Measurements from ENCODE around the gene IL31RA.

IL31RA gene

GRCh38 chr5:55866934-55867333 lies 15.8 kb downstream of the IL31RA start:
- no peak overlapping the region for H3K4me3 ChIP-seq
- H3K4me1 ChIP-seq, result peaks cover 0 to 8% (median 2%) of the 10 kb centered on the region in 4 donors
- TF ChIP-seq CTCF (IDR thresholded peaks at IDR 0.05), result no peak
- no peak for DNase-seq
- H3K36me3 ChIP-seq, result no peaks in the 10 kb centered on the region
- no peaks in the 10 kb centered on the region for H3K9me3 ChIP-seq
- no peak overlapping the region for H3K27ac ChIP-seq
- no peaks in the 10 kb centered on the region for H3K27me3 ChIP-seq
- intact Hi-C loops (cut with DNase I; ENCODE audit: low total_unique reads), result no loop called here

DNA sequence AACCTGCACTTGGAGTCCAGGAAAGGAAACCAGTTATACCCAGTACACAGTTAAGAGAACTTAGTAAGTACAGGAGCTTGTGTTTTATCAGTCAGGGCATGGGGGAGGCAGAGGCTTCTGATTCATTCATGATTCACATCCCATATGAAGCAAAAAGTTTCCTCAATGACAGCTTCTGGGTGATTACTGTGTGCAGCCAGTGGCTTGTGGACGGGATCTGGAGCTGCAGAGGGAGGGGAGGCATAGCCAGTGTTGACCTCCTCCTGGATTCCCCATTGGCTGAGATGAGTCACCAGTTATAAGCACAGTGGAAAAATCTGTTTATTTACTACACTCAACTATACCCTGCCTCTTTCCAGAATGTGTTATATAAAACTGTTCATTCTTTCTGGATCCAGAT lies 17.7 kb downstream of the IL31RA start:
- Histone ChIP-seq H3K4me3 (no peak overlapping the region), H3K36me3 (no peaks in the 10 kb centered on the region), H3K27ac (no peak overlapping the region), H3K9me3 (no peaks in the 10 kb centered on the region), H3K4me1 (peaks cover 0 to 8% (median 2%) of the 10 kb centered on the region in 4 donors), H3K27me3 (no peaks in the 10 kb centered on the region)
- no peak for TF ChIP-seq CTCF (IDR thresholded peaks at IDR 0.05)
- intact Hi-C loops (cut with DNase I; ENCODE audit: low total_unique reads), result no loop called here
- no peak for DNase-seq

- H3K4me1 ChIP-seq, result peaks cover 0 to 8% (median 2%) of the 10 kb centered on the region in 4 donors
- H3K27me3 ChIP-seq, result no peaks in the 10 kb centered on the region
- no peak overlapping the region for H3K27ac ChIP-seq
- no peaks in the 10 kb centered on the region for H3K36me3 ChIP-seq
- H3K4me3 ChIP-seq, result no peak overlapping the region
- DNase-seq, result no peak
- intact Hi-C loops (cut with DNase I; ENCODE audit: low total_unique reads), result no loop called here
- peaks cover 0 to 3% (median 0%) of the 10 kb centered on the region in 3 donors for H3K9me3 ChIP-seq
- no peak for TF ChIP-seq CTCF (IDR thresholded peaks at IDR 0.05)
Measured at GRCh38 chr5:55869847-55870246, 18.7 kb downstream of the IL31RA start.

GRCh38 chr5:55873234-55873633 lies 22.1 kb downstream of the IL31RA start:
- intact Hi-C loops (cut with DNase I; ENCODE audit: low total_unique reads), result no loop called here
- TF ChIP-seq CTCF (IDR thresholded peaks at IDR 0.05), result no peak
- no peak overlapping the region for H3K27ac ChIP-seq
- peaks cover 0 to 8% (median 2%) of the 10 kb centered on the region in 4 donors for H3K4me1 ChIP-seq
- H3K36me3 ChIP-seq, result no peaks in the 10 kb centered on the region
- no peak overlapping the region for H3K4me3 ChIP-seq
- DNase-seq, result no peak
- no peaks in the 10 kb centered on the region for H3K27me3 ChIP-seq
- peaks cover 0 to 5% (median 3%) of the 10 kb centered on the region in 3 donors for H3K9me3 ChIP-seq

DNA sequence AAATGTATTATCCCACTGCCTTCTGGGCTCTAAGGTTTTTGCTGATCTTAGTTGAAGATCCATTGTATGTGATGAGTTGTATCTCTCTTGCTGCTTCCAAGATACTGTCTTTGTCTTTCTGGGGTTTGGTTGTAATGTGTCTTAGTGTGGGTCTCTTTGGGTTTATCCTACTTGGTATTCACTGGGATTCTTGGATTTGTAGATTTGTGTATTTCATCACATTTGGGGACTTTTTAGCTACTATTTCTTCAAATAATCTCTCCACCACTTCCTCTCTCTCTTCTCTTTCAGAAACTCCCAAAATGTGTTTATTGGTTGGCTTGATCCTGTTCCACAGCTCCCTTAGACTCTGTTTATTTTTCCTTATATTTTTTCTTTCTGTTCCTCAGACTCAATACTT lies 26.5 kb downstream of the IL31RA start:
- Histone ChIP-seq H3K27me3 (no peaks in the 10 kb centered on the region), H3K36me3 (no peaks in the 10 kb centered on the region), H3K27ac (no peak overlapping the region), H3K9me3 (peaks cover 0 to 5% (median 3%) of the 10 kb centered on the region in 3 donors), H3K4me3 (no peak overlapping the region), H3K4me1 (no peaks in the 10 kb centered on the region)
- TF ChIP-seq CTCF (IDR thresholded peaks at IDR 0.05), result no peak
- intact Hi-C loops (cut with DNase I; ENCODE audit: low total_unique reads), result no loop called here
- no peak for DNase-seq

DNA sequence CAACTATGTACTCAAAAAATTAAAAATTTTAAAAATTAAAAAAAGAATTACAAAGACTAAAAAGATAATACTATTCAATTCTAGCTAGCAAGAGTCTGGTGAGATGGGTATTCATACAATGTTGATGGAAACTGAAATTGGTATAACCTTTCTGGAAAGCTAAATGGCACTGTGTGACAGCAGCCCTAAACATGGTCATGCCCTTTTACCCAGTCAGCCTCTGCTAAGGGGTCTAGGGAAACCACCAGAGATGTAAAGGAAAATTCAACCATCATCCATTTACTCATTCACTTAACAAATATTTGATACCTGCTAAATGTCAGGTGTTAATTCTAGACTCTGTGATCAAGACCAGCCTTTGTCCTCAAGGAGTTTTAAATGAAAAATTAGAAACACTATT lies 29.3 kb downstream of the IL31RA start:
- DNase-seq, result no peak
- Histone ChIP-seq H3K27ac (no peak overlapping the region), H3K27me3 (no peaks in the 10 kb centered on the region), H3K4me3 (no peak overlapping the region), H3K4me1 (no peaks in the 10 kb centered on the region), H3K36me3 (no peaks in the 10 kb centered on the region), H3K9me3 (peaks cover 0 to 5% (median 0%) of the 10 kb centered on the region in 3 donors)
- intact Hi-C loops (cut with DNase I; ENCODE audit: low total_unique reads), result no loop called here
- no peak for TF ChIP-seq CTCF (IDR thresholded peaks at IDR 0.05)
